Fibroblast of lung (primary cell): ENCODE measurements around the gene IHH.

ENCODE experiments used
- CTCF ChIP-seq, 2 donors: IDR thresholded peaks in 1 of 2; conservative IDR thresholded peaks in 1 of 2; 1 replicate in 1 of 2; 2 replicates in 1 of 2; pipeline ENCODE4 v1.5.1; 2011 to 2012; ENCODE audit warnings: low read length in 2 of 2, control low read depth in 1 of 2, inconsistent platforms in 1 of 2, low read depth in 1 of 2, mild to moderate bottlenecking in 1 of 2
- EZH2 ChIP-seq: IDR thresholded peaks from 2 replicates; pipeline ENCODE4 v1.5.1; 2012; ENCODE audit warnings: low read length, control low read depth, mild to moderate bottlenecking; ENCODE audit errors: missing control alignments

- TF ChIP-seq CTCF (conservative IDR thresholded peaks at IDR 0.05 in 1 of 2, IDR thresholded peaks at IDR 0.05 in 1 of 2; ENCODE audit: low read depth in 1 of 2, low read length in 2 of 2), result no peak
- TF ChIP-seq EZH2, result no peak
Observed at GRCh38 chr2:219016721-219017120, 44.0 kb downstream of the IHH start.
